Measurements from ENCODE around the gene XG.
"Not testable (repeated sequence)": the region's sequence is repeated elsewhere in the genome, so short reads cannot be mapped to it uniquely, and the experiment has no call there.

XG gene

DNA sequence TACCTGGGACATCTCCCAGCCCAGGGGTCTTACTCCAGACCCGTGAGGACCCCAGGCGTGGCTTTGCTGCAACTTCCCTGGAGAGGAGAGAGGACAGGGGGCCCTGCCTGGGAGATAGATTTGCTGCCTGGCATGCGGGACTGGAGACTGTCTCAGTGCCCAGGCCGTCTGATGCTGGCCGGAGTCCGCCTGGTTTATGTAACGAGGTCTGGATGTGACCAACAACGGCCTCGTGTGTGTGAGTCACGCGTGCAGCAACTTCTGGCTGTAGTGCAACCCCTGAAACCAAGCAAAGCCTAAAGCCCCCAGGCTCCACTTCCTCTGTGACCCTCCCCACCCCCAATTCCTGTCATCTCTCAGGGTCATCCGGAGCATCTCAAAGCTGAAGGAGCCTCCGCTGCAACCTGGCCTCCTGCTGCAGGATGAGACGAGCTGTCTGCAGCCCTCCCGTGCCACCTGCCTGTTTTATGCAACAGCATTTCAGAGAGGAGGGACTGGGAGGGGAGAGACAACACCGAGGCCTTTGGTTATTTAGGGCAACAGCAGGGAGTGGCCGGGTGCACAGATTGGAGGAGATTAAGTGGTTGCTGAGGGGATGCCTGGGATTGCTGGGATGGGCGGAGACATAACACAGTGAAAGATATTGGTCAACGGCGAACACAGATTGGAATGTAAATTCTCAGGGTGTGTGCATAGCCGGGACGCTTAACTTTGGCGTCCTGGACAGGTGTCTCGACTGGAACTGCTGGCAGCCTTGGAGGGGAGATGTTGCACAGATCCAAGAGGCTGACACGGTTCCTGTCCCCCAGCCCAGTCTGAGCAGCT lies 16.0 kb downstream of the XG start:
- no peak for DNase-seq (ENCODE audit: extremely low spot score)
- TF ChIP-seq, protein P1, sequence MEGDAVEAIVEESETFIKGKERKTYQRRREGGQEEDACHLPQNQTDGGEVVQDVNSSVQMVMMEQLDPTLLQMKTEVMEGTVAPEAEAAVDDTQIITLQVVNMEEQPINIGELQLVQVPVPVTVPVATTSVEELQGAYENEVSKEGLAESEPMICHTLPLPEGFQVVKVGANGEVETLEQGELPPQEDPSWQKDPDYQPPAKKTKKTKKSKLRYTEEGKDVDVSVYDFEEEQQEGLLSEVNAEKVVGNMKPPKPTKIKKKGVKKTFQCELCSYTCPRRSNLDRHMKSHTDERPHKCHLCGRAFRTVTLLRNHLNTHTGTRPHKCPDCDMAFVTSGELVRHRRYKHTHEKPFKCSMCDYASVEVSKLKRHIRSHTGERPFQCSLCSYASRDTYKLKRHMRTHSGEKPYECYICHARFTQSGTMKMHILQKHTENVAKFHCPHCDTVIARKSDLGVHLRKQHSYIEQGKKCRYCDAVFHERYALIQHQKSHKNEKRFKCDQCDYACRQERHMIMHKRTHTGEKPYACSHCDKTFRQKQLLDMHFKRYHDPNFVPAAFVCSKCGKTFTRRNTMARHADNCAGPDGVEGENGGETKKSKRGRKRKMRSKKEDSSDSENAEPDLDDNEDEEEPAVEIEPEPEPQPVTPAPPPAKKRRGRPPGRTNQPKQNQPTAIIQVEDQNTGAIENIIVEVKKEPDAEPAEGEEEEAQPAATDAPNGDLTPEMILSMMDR (IDR thresholded peaks at IDR 0.05; ENCODE audit: control extremely low read depth, extremely low read depth, low read depth, missing control alignments), result no peak
- ChIA-PET CTCF (no interaction called here), POLR2A (no interaction called here)

DNA sequence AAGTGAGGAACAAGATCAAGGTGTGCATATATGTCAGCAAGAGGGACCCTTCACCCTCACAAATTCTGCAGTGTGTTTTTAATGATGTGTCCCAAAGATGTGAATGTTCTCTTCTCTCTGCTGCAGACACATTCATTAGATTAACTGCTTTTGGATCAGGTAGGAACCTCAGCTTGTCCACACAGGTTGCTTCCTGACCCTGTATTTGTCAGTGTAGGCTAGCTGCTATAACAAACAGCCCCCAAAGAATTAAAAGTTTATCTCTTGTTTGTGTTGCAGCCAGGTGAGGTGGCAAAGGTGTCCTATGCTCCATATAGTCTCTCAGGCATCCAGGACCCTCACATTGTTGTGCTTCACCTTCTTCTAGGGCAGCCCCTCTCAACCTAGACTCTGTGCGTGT lies 17.8 kb downstream of the XG start:
- CTCF ChIA-PET, result no interaction called here
- POLR2A ChIA-PET, result no interaction called here
- TF ChIP-seq, protein P1 (IDR thresholded peaks at IDR 0.05; ENCODE audit: control extremely low read depth, extremely low read depth, low read depth, missing control alignments), result no peak
- DNase-seq (ENCODE audit: extremely low spot score), result no peak

DNA sequence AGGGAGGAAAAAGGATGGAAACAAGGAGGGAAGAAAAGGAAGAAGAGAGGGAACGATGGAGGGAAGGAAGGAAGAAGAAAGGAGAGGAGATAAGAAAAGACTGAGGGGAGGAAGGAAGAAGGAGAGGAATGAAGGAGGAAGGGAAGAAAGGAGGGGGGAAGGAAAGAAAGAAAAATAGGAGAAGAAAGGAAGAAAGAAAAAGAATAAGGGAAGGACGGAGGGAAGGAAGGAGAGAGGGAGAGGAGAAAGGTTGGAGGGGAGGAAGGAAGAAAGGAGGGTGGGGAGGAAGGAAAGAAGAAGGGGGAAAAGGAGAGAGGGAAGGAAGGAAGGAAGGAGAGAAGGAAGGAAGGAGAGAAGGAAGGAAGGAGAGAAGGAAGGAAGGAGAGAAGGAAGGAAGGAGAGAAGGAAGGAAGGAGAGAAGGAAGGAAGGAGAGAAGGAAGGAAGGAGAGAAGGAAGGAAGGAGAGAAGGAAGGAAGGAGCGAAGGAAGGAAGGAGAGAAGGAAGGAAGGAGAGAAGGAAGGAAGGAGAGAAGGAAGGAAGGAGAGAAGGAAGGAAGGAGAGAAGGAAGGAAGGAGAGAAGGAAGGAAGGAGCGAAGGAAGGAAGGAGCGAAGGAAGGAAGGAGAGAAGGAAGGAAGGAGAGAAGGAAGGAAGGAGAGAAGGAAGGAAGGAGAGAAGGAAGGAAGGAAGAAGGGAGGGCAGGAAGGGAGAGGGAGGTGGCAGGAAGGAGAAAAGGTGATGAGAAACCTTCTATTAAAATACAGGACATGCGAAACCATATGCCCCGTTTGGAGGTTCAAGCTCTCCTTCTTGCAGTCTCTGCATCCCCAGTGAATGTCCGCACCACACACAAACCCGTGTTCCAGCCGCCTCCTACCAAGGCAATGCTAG lies 21.6 kb downstream of the XG start:
- POLR2A ChIA-PET; DNase-seq (ENCODE audit: extremely low spot score); CTCF ChIA-PET: not testable (repeated sequence)

DNA sequence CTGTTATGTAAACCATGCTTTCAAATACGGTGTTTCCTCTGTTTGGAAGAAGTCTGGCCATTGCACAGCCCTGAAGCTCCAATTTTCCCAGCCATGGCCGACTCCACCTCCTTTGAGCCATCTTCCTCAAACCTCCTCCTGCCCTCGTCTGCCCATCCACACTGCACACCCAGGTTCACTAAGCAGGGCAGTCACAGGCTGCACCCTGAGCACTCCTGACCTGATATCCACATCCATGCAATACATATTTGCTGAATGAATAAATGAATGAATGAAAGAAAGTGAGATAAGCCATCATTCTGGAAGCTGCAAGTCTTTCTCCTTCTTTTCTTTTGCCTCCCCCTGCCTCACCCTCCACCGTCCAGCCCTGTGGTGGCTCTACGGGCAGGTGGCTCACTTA lies 22.2 kb downstream of the XG start:
- TF ChIP-seq, protein P1 (IDR thresholded peaks at IDR 0.05; ENCODE audit: control extremely low read depth, extremely low read depth, low read depth, missing control alignments), result no peak
- ChIA-PET CTCF (no interaction called here), POLR2A (no interaction called here)
- DNase-seq (ENCODE audit: extremely low spot score), result no peak

DNA sequence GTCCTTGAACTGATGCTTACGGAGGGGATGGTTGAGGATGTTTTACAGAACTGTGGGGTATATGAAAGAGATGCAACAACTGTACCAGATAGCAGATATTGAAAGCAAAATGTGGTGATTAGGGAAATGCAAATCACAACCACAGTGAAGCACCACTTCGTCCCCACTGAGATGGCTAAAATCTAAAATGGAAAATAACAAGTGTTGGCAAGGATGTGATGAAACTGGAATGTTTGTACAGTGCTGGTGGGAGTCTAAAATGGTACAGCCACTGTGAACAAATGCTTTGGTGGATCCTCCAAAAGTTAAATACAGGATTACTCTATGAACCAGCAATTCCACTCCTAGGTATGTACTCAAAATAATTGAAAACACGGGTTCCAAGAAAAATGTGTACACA lies 22.9 kb downstream of the XG start:
- no peak for DNase-seq (ENCODE audit: extremely low spot score)
- ChIA-PET CTCF (no interaction called here), POLR2A (no interaction called here)
- TF ChIP-seq, protein P1 (IDR thresholded peaks at IDR 0.05; ENCODE audit: control extremely low read depth, extremely low read depth, low read depth, missing control alignments), result no peak

DNA sequence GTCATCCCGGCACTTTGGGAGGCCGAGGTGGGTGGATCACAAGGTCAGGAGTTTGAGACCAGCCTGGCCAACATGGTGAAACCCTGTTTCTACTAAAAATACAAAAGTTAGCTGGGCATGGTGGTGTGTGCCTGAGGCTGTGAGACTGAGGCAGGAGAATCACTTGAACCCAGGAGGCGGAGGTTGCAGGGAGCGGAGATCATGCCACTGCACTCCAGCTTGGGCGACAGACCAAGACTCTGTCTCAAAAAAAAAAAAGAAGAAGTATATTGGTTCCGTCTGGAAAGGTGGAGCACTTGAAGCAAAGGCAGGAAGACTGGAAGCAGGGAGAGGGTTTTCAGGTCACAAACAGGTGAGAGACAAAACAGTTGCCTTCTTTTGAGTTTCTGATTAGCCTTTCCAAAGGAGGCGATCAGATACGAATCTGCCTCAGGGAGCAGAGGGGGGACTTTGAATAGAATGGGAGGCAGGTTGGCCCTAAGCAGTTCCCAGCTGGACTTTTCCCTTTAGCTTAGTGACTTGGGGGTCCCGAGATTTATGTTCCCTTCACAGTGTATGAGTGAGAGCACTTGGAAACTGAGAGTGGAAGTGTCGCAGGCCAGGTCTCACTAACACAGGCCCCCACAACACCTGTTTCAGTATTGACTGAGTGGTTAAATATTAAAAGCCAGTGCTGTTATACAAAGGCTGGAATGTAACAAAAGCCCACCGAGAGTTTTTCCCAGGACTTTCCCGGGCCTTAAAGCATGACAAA lies 28.8 kb downstream of the XG start:
- CTCF ChIA-PET; POLR2A ChIA-PET; DNase-seq (ENCODE audit: extremely low spot score): not testable (repeated sequence)

DNA sequence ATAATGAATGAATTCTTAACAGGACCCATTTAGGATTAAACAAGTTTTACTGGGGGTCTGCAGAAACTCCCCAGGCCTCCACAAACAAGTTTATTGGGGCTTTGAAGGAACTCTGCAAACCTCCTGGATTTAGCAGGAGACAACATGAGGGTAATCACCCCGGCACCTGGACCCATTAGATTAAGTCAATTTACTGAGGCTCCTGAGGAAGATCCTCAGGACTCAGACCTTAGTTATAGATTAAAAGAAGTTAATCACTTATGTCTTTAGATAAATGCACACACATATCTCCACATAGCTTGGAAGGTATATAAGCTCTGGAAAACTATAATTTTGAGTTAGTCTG lies 29.4 kb downstream of the XG start:
- ChIA-PET CTCF (no interaction called here), POLR2A (no interaction called here)
- DNase-seq (ENCODE audit: extremely low spot score), result no peak
- TF ChIP-seq, protein P1 (IDR thresholded peaks at IDR 0.05; ENCODE audit: control extremely low read depth, extremely low read depth, low read depth, missing control alignments), result no peak

All from GM10248 (cell line).